HG03342 (cell line): ENCODE measurements around the gene MAP3K2.

Experiments used
- ATAC-seq: cut with Tn5 transposase; IDR thresholded peaks from one replicate; pipeline ENCODE4 v1.9.1; 2021; ENCODE audit warnings: mild to moderate bottlenecking, moderate library complexity; ENCODE audit not compliant: unreplicated experiment

The MAP3K2 gene, protein sequence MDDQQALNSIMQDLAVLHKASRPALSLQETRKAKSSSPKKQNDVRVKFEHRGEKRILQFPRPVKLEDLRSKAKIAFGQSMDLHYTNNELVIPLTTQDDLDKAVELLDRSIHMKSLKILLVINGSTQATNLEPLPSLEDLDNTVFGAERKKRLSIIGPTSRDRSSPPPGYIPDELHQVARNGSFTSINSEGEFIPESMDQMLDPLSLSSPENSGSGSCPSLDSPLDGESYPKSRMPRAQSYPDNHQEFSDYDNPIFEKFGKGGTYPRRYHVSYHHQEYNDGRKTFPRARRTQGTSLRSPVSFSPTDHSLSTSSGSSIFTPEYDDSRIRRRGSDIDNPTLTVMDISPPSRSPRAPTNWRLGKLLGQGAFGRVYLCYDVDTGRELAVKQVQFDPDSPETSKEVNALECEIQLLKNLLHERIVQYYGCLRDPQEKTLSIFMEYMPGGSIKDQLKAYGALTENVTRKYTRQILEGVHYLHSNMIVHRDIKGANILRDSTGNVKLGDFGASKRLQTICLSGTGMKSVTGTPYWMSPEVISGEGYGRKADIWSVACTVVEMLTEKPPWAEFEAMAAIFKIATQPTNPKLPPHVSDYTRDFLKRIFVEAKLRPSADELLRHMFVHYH

GRCh38 chr2:127387655-127388422 is at the start of gene MAP3K2:
Gene MAP3K2, minus strand, starts transcription at chr2:127387975. Its CDS starts 44,846 bp downstream, at chr2:127343129.
- peak; percentile 70 for ATAC-seq

DNA sequence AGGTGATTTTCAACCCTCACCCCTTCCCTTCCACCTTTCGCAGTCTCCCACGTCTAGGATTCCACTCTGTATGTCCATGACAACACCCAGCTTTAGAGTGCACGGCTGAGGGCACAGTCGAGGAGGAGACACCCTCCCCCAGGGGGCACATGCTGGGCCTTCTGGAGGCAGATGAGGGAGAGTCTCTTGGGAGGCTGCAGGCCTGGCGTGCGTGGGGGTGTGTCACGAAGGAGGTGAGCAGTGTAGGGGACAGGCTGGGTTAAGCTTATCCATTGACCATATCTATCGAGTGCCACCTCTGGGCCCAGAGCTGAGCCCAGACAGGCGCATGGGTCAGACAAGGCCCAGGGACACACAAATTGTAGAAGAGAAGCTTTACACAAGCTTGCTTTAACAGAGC is 49.3 kb upstream of the MAP3K2 start:
- no peak for ATAC-seq

- ATAC-seq: no peak
These were observed 46.7 kb upstream of the MAP3K2 start for GRCh38 chr2:127434515-127434914.

DNA sequence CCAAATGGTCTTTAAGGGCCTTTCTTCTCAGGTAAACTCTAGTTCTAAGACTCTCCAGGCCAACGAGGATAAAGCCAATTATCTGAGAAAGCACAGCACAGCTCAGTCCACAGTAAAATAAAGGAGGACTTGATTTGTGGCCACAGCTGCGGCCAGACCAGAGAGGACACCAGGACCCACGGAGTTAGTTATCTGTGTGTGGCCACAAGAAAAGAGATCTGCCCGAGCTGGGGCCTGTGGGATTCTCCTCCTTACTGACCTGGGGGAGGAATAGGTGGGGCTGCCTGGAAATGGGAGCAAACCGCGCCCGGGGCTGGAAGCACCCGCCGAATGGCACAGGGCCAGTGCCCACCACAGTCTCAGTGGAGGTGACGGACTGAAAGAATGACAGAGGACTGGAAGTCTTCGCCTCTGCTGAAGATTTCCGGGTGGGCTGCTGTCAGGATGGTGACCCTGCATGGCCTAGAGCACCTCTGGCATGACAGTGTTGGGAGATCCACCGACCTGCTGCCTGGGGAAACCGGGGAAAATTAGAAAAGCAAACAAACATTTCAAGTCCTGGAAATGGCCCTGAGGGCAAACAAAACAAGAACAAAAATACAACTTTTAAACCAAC is 43.7 kb upstream of the MAP3K2 start:
- ATAC-seq: no peak

DNA sequence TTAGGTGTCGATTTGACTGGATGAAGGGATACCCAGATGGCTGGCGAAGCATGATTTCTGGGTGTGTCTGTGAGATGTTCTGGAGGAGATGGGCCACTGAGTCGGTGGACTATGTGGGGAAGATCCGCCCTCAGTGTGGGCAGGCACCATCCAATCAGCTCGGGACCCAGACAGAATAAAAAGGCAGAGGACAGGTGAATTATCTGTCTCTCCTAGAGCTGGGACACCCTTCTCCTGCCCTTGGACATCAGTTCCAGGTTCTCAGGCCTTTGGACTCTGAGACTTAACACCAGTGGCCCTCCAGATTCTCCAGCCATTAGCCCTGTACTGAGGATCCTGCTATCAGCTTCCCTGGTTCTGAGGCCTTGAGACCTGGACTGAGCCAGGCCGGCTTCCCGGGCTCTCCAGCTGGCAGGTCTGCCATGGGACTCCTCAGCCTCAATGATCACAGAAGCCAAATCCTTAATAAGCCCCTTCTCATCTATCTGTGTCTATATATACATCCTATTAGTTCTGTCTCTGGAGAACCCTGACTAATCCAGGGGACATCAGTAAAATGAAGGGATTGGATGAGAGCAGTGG is 42.2 kb upstream of the MAP3K2 start:
- no peak for ATAC-seq

- no peak for ATAC-seq
These were observed 41.5 kb upstream of the MAP3K2 start for GRCh38 chr2:127429291-127429690.

- ATAC-seq: no peak
These were observed 41.0 kb upstream of the MAP3K2 start for GRCh38 chr2:127428815-127429109.

DNA sequence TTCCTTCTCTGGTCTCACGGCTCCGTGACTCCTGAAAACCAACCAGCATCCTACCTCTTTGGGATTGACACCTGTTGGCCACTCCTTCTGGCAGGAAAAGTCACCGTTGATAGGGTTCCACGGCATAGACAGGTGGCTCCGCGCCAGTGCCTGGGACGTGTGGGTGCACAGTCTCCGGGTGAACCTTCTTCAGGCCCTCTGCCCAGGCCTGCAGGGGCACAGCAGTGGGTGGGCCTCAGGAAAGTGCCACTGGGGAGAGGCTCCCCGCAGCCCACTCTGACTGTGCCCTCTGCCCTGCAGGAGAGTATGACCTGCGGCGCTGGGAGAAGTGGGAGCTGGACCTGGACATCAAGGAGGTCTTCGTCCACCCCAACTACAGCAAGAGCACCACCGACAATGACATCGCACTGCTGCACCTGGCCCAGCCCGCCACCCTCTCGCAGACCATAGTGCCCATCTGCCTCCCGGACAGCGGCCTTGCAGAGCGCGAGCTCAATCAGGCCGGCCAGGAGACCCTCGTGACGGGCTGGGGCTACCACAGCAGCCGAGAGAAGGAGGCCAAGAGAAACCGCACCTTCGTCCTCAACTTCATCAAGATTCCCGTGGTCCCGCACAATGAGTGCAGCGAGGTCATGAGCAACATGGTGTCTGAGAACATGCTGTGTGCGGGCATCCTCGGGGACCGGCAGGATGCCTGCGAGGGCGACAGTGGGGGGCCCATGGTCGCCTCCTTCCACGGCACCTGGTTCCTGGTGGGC is 40.5 kb upstream of the MAP3K2 start:
- ATAC-seq: no peak

DNA sequence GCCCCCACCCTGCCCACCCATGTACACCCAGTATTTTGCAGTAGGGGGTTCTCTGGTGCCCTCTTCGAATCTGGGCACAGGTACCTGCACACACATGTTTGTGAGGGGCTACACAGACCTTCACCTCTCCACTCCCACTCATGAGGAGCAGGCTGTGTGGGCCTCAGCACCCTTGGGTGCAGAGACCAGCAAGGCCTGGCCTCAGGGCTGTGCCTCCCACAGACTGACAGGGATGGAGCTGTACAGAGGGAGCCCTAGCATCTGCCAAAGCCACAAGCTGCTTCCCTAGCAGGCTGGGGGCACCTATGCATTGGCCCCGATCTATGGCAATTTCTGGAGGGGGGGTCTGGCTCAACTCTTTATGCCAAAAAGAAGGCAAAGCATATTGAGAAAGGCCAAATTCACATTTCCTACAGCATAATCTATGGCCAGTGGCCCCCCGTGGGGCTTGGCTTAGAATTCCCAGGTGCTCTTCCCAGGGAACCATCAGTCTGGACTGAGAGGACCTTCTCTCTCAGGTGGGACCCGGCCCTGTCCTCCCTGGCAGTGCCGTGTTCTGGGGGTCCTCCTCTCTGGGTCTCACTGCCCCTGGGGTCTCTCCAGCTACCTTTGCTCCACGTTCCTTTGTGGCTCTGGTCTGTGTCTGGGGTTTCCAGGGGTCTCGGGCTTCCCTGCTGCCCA is 39.7 kb upstream of the MAP3K2 start:
- ATAC-seq: no peak

- ATAC-seq: no peak
These were observed 39.0 kb upstream of the MAP3K2 start for GRCh38 chr2:127426501-127427354.

DNA sequence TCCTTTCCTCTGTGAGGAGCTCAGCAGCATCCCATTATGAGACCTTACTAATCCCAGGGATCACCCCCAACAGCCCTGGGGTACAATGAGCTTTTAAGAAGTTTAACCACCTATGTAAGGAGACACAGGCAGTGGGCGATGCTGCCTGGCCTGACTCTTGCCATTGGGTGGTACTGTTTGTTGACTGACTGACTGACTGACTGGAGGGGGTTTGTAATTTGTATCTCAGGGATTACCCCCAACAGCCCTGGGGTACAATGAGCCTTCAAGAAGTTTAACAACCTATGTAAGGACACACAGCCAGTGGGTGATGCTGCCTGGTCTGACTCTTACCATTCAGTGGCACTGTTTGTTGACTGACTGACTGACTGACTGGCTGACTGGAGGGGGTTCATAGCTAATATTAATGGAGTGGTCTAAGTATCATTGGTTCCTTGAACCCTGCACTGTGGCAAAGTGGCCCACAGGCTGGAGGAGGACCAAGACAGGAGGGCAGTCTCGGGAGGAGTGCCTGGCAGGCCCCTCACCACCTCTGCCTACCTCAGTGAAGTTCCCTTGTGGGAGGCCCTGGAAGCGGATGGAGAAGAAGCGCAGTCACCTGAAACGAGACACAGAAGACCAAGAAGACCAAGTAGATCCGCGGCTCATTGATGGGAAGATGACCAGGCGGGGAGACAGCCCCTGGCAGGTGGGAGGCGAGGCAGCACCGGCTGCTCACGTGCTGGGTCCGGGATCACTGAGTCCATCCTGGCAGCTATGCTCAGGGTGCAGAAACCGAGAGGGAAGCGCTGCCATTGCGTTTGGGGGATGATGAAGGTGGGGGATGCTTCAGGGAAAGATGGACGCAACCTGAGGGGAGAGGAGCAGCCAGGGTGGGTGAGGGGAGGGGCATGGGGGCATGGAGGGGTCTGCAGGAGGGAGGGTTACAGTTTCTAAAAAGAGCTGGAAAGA is 38.0 kb upstream of the MAP3K2 start:
- no peak for ATAC-seq

GRCh38 chr2:127424598-127425520 is 37.1 kb upstream of the MAP3K2 start:
- ATAC-seq: no peak

DNA sequence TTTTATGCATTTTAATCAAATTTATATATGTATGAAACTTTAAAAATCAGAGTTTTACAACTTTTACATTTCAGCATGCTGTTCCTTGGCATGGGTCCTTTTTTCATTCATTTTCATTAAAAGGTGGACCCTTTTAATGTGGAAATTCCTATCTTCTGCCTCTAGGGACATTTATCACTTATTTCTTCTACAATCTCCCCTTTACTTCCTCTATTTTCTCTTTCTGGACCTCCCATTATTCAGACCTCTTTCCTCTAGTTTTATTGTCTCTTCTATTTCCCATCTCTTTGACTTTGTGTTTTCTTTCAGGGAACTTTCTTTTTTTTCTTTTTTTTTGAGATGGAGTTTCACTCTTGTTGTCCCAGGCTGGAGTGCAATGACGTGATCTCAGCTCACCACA is 36.1 kb upstream of the MAP3K2 start:
- ATAC-seq: no peak

DNA sequence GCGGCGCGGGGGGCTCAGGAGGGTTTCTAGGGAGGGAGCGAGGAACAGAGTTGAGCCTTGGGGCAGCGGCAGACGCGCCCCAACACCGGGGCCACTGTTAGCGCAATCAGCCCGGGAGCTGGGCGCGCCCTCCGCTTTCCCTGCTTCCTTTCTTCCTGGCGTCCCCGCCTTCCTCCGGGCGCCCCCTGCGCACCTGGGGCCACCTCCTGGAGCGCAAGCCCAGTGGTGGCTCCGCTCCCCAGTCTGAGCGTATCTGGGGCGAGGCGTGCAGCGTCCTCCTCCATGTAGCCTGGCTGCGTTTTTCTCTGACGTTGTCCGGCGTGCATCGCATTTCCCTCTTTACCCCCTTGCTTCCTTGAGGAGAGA is 35.7 kb upstream of the MAP3K2 start:
- ATAC-seq: peak; percentile 40

DNA sequence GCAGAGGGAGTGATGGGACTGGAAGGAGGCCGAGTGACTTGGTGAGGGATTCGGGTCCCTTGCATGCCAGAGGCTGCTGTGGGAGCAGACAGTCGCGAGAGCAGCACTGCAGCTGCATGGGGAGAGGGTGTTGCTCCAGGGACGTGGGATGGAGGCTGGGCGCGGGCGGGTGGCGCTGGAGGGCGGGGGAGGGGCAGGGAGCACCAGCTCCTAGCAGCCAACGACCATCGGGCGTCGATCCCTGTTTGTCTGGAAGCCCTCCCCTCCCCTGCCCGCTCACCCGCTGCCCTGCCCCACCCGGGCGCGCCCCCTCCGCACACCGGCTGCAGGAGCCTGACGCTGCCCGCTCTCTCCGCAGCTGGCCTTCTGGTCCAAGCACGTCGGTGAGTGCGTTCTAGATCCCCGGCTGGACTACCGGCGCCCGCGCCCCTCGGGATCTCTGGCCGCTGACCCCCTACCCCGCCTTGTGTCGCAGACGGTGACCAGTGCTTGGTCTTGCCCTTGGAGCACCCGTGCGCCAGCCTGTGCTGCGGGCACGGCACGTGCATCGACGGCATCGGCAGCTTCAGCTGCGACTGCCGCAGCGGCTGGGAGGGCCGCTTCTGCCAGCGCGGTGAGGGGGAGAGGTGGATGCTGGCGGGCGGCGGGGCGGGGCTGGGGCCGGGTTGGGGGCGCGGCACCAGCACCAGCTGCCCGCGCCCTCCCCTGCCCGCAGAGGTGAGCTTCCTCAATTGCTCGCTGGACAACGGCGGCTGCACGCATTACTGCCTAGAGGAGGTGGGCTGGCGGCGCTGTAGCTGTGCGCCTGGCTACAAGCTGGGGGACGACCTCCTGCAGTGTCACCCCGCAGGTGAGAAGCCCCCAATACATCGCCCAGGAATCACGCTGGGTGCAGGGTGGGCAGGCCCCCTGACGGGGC is 35.0 kb upstream of the MAP3K2 start:
- peak; percentile 75 for ATAC-seq
